ENCODE data around the gene SHMT2.

The SHMT2 gene

GRCh38 chr12:57229634-57230380 lies at the start of gene SHMT2:
Gene SHMT2, plus strand, starts transcription at chr12:57229711. Its CDS starts 68 bp downstream, at chr12:57229779.
- peak; percentile 97 for DNase-seq (ENCODE audit: low read depth)

- no peak for DNase-seq (ENCODE audit: low read depth)
Observed at GRCh38 chr12:57180321-57180989, 49.1 kb upstream of the SHMT2 start.

- no peak for DNase-seq (ENCODE audit: low read depth)
Observed at GRCh38 chr12:57181072-57181471, 48.4 kb upstream of the SHMT2 start.

- DNase-seq (ENCODE audit: low read depth) = peak; percentile 62
Observed at GRCh38 chr12:57181561-57182155, 47.9 kb upstream of the SHMT2 start.

- peak; percentile 72 for DNase-seq (ENCODE audit: low read depth)
Observed at GRCh38 chr12:57182918-57183575, 46.5 kb upstream of the SHMT2 start.

- DNase-seq (ENCODE audit: low read depth) = no peak
Observed at GRCh38 chr12:57183939-57184725, 45.4 kb upstream of the SHMT2 start.

GRCh38 chr12:57185403-57185802 lies 44.1 kb upstream of the SHMT2 start:
- DNase-seq (ENCODE audit: low read depth) = no peak

- DNase-seq (ENCODE audit: low read depth) = no peak
Observed at GRCh38 chr12:57185906-57186508, 43.5 kb upstream of the SHMT2 start.

GRCh38 chr12:57187222-57188089 lies 42.1 kb upstream of the SHMT2 start:
- DNase-seq (ENCODE audit: low read depth) = no peak

GRCh38 chr12:57188090-57188425 lies 41.5 kb upstream of the SHMT2 start:
- no peak for DNase-seq (ENCODE audit: low read depth)

- peak; percentile 49 for DNase-seq (ENCODE audit: low read depth)
Observed at GRCh38 chr12:57190037-57190436, 39.5 kb upstream of the SHMT2 start.

GRCh38 chr12:57190821-57191220 lies 38.7 kb upstream of the SHMT2 start:
- DNase-seq (ENCODE audit: low read depth) = no peak

GRCh38 chr12:57191410-57191809 lies 38.1 kb upstream of the SHMT2 start:
- DNase-seq (ENCODE audit: low read depth) = no peak

GRCh38 chr12:57192920-57193319 lies 36.6 kb upstream of the SHMT2 start:
- DNase-seq (ENCODE audit: low read depth) = no peak

- DNase-seq (ENCODE audit: low read depth) = no peak
Observed at GRCh38 chr12:57193706-57194245, 35.7 kb upstream of the SHMT2 start.

- no peak for DNase-seq (ENCODE audit: low read depth)
Observed at GRCh38 chr12:57194253-57194652, 35.3 kb upstream of the SHMT2 start.

GRCh38 chr12:57195186-57195585 lies 34.3 kb upstream of the SHMT2 start:
- no peak for DNase-seq (ENCODE audit: low read depth)

- no peak for DNase-seq (ENCODE audit: low read depth)
Observed at GRCh38 chr12:57195611-57196371, 33.7 kb upstream of the SHMT2 start.

GRCh38 chr12:57196439-57196838 lies 33.1 kb upstream of the SHMT2 start:
- no peak for DNase-seq (ENCODE audit: low read depth)

- DNase-seq (ENCODE audit: low read depth) = no peak
Observed at GRCh38 chr12:57196956-57197355, 32.6 kb upstream of the SHMT2 start.
